T-cell (primary cell): Measurements from ENCODE around the gene DNAAF8. TPM values are rescaled to one million over a fixed set of nuclear protein-coding genes. Genes with fewer than 3 reads are reported as not detected.

Source experiments
- ATAC-seq, 4 experiments: fragments of 200-7000 bp in 3 of 4; fragments of 150-1000 bp in 1 of 4; cut with Tn5 transposase; replicated peaks in 1 of 4; 1 replicate in 3 of 4; 2 replicates in 1 of 4; pipeline ENCODE4 v1.10.0; 2021; ENCODE audit warnings: moderate library complexity in 3 of 4, mild to moderate bottlenecking in 2 of 4, moderate number of reproducible peaks in 1 of 4
- CTCF ChIA-PET, 2 donors: fragments of 300-600 bp; sonication (Branson Sonifier 250); formaldehyde crosslinking; loops; one replicate each; lab custom pipeline; 2022; ENCODE audit warnings: antibody characterized with exemption in 2 of 2; lab: Charles Lee
- POLR2A ChIA-PET, 2 donors: fragments of 300-600 bp; sonication (Branson Sonifier 250); formaldehyde crosslinking; loops; one replicate each; lab custom pipeline; 2022; ENCODE audit warnings: antibody characterized with exemption in 2 of 2; lab: Charles Lee
- DNase-seq, 35 experiments: peaks; one replicate each; pipeline versions ENCODE4 v3.0.0 to v3.0.0-alpha.2; 2013 to 2023
- H3K27ac ChIP-seq: one replicate; pipeline ENCODE4 v1.5.1; 2013; ENCODE audit warnings: low read length
- H3K27me3 ChIP-seq, 2 experiments: replicated peaks in 1 of 2; 1 replicate in 1 of 2; 2 replicates in 1 of 2; pipeline versions ENCODE4 v1.6.1 to v1.7.0; 2013; ENCODE audit warnings: low read length in 1 of 2, mixed read lengths in 1 of 2; ENCODE audit not compliant: control insufficient read depth in 2 of 2, insufficient read depth in 2 of 2; ENCODE audit errors: extremely low read depth in 1 of 2
- H3K36me3 ChIP-seq, 2 donors: 1 replicate in 1 of 2; 2 replicates in 1 of 2; pipeline versions ENCODE4 v1.6.1 to v1.7.0; 2013; ENCODE audit warnings: low read length in 1 of 2; ENCODE audit not compliant: control insufficient read depth in 2 of 2, insufficient read depth in 1 of 2; ENCODE audit errors: extremely low read depth in 1 of 2
- H3K4me1 ChIP-seq, 2 experiments: 1 replicate in 1 of 2; 2 replicates in 1 of 2; pipeline versions ENCODE4 v1.6.1 to v1.7.0; 2013; ENCODE audit warnings: low read length in 2 of 2, mixed read lengths in 1 of 2; ENCODE audit not compliant: insufficient read depth in 2 of 2, control insufficient read depth in 1 of 2; ENCODE audit errors: extremely low read depth in 1 of 2
- H3K4me3 ChIP-seq, 2 donors: 1 replicate in 1 of 2; 2 replicates in 1 of 2; pipeline versions ENCODE4 v1.5.1 to v1.7.0; 2013; ENCODE audit warnings: mild to moderate bottlenecking in 2 of 2, low read length in 1 of 2, moderate library complexity in 1 of 2; ENCODE audit not compliant: control insufficient read depth in 1 of 2; ENCODE audit errors: extremely low read depth in 1 of 2
- H3K9me3 ChIP-seq: 2 replicates; pipeline ENCODE4 v1.7.0; 2013
- H3K27ac Mint-ChIP-seq, 2 donors: one replicate each; pipeline ENCODE4 v1.8.0; 2020 to 2021; ENCODE audit warnings: mild to moderate bottlenecking in 2 of 2, mixed read lengths in 2 of 2
- H3K27me3 Mint-ChIP-seq, 2 donors: one replicate each; pipeline ENCODE4 v1.8.0; 2021 to 2022; ENCODE audit warnings: mixed read lengths in 2 of 2
- H3K36me3 Mint-ChIP-seq: one replicate; pipeline ENCODE4 v1.8.0; 2021; ENCODE audit warnings: mixed read lengths
- H3K4me1 Mint-ChIP-seq, 3 donors: one replicate each; pipeline ENCODE4 v1.8.0; 2020 to 2022; ENCODE audit warnings: mixed read lengths in 3 of 3, mild to moderate bottlenecking in 1 of 3
- H3K4me3 Mint-ChIP-seq, 3 donors: one replicate each; pipeline ENCODE4 v1.8.0; 2020 to 2022; ENCODE audit warnings: mild to moderate bottlenecking in 3 of 3, mixed read lengths in 3 of 3, moderate library complexity in 3 of 3
- H3K9me3 Mint-ChIP-seq, 3 donors: one replicate each; pipeline ENCODE4 v1.8.0; 2020 to 2022; ENCODE audit warnings: mixed read lengths in 3 of 3
- WGBS: methylation state at CpG from one replicate; pipeline ENCODE4 v1.1.5; 2013; ENCODE audit warnings: missing lambda C conversion rate; ENCODE audit not compliant: insufficient coverage; 5-methylcytosine and 5-hydroxymethylcytosine counted together
- total RNA-seq, 35 experiments: library from RNA in 6 of 35; stranded (reverse) in 6 of 35; fragments of 120-200 nt in 1 of 35; gene quantifications; one replicate each; pipeline versions ENCODE4 v1.2.1 to v1.2.4 and lab custom pipeline; 2013 to 2026

DNAAF8 gene
- total RNA-seq, 5 donors from 2014 or later (not counting 1 experiment from before 2014, with no cell fraction given) = 0.13 to 0.70 (median 0.34) TPM; not detected in 1

- 83% methylated on average over 2 of the region's 13 CpGs for WGBS
- Mint-ChIP-seq H3K27ac (no peak overlapping the region), H3K36me3 (no peaks in the 10 kb centered on the region), H3K9me3 (no peaks in the 10 kb centered on the region), H3K27me3 (no peaks in the 10 kb centered on the region), H3K4me3 (no peak overlapping the region), H3K4me1 (no peaks in the 10 kb centered on the region)
- H3K4me3 ChIP-seq = no peak overlapping the region
- no peaks in the 10 kb centered on the region for H3K9me3 ChIP-seq
- no peak for ATAC-seq
- peaks cover 0 to 6% of the 10 kb centered on the region in 2 experiments for H3K27me3 ChIP-seq
- H3K4me1 ChIP-seq = no peaks in the 10 kb centered on the region
- H3K27ac ChIP-seq = no peak overlapping the region
- ChIA-PET POLR2A (no interaction called here), CTCF (no interaction called here)
- no peak for DNase-seq
- no peaks in the 10 kb centered on the region for H3K36me3 ChIP-seq
Measured at GRCh38 chr16:4792951-4793513, 58.7 kb downstream of the DNAAF8 start.

- Histone ChIP-seq H3K27me3 (peaks cover 0 to under 1% of the 10 kb centered on the region in 2 experiments), H3K4me3 (no peak within 1 kb of the TSS), H3K27ac (no peak within 1 kb of the TSS), H3K4me1 (peaks cover 0 to under 1% of the 10 kb centered on the region in 2 experiments), H3K9me3 (no peaks in the 10 kb centered on the region), H3K36me3 (peaks cover 0 to 3% of the 10 kb centered on the region in 2 donors)
- no peak for DNase-seq
- H3K4me3 Mint-ChIP-seq = no peak within 1 kb of the TSS
- CTCF ChIA-PET = no interaction called here
- H3K9me3 Mint-ChIP-seq = no peaks in the 10 kb centered on the region
- H3K4me1 Mint-ChIP-seq = peaks cover under 1% of the 10 kb centered on the region in 3 donors
- H3K27ac Mint-ChIP-seq = no peak within 1 kb of the TSS
- no peaks in the 10 kb centered on the region for H3K36me3 Mint-ChIP-seq
- no peak for ATAC-seq
- 88% methylated on average over 13 of the region's 14 CpGs for WGBS
- POLR2A ChIA-PET = interaction anchor here in 1 of 2 donors (0.5 kb wide), 1 partner anchor 47 kb away, joined by 3 read pairs; no protein-coding TSS in a partner anchor
- H3K27me3 Mint-ChIP-seq = no peaks in the 10 kb centered on the region
Measured at GRCh38 chr16:4795181-4795827, 61.0 kb downstream of the DNAAF8 start, which contains the start of gene SMIM22. Gene SMIM22 (plus strand): TSS chr16:4795369. CDS start chr16:4795735, 366 bp downstream.

- Mint-ChIP-seq H3K4me1 (peaks cover 7% of the 10 kb centered on the region in 3 donors), H3K27ac (no peak overlapping the region), H3K27me3 (no peaks in the 10 kb centered on the region), H3K36me3 (no peaks in the 10 kb centered on the region), H3K4me3 (no peak overlapping the region), H3K9me3 (no peaks in the 10 kb centered on the region)
- ATAC-seq (no peak), DNase-seq (no peak)
- Histone ChIP-seq H3K27ac (no peak overlapping the region), H3K9me3 (no peaks in the 10 kb centered on the region), H3K27me3 (no peaks in the 10 kb centered on the region), H3K4me1 (peaks cover 0 to 7% of the 10 kb centered on the region in 2 experiments), H3K4me3 (no peak overlapping the region), H3K36me3 (peaks cover 0 to 3% of the 10 kb centered on the region in 2 donors)
- POLR2A ChIA-PET = interaction anchor here in 1 of 2 donors (0.5 kb wide), 1 partner anchor 46 kb away, joined by 3 read pairs; no protein-coding TSS in a partner anchor
- CTCF ChIA-PET = no interaction called here
- WGBS = 90% methylated on average over 25 of the region's 30 CpGs
Measured at GRCh38 chr16:4795828-4796572, 61.7 kb downstream of the DNAAF8 start.

GRCh38 chr16:4796982-4797804 is 62.9 kb downstream of the DNAAF8 start:
- WGBS = 94% methylated on average over 11 of the region's 21 CpGs
- H3K36me3 ChIP-seq = peaks cover 0 to 3% of the 10 kb centered on the region in 2 donors

GRCh38 chr16:4797805-4798252 is 63.5 kb downstream of the DNAAF8 start:
- H3K36me3 ChIP-seq = peaks cover 0 to 3% of the 10 kb centered on the region in 2 donors
- peaks cover 2 to 18% of the 10 kb centered on the region in 2 experiments for H3K4me1 ChIP-seq
- H3K27me3 ChIP-seq = no peaks in the 10 kb centered on the region
- POLR2A ChIA-PET = no interaction called here
- ATAC-seq (no peak), DNase-seq (no peak)
- no peaks in the 10 kb centered on the region for H3K36me3 Mint-ChIP-seq
- H3K4me3 ChIP-seq = no peak overlapping the region
- 91% methylated on average over 15 of the region's 22 CpGs for whole genome bisulfite sequencing
- no peaks in the 10 kb centered on the region for H3K9me3 Mint-ChIP-seq
- CTCF ChIA-PET = no interaction called here
- H3K27ac Mint-ChIP-seq = no peak overlapping the region
- no peaks in the 10 kb centered on the region for H3K27me3 Mint-ChIP-seq
- no peaks in the 10 kb centered on the region for H3K9me3 ChIP-seq
- peaks cover 7 to 12% (median 11%) of the 10 kb centered on the region in 3 donors for H3K4me1 Mint-ChIP-seq
- no peak overlapping the region for H3K4me3 Mint-ChIP-seq
- no peak overlapping the region for H3K27ac ChIP-seq

More at GRCh38 chr16:4796982-4797804, 62.9 kb downstream of the DNAAF8 start:
- DNase-seq = no peak
- Mint-ChIP-seq H3K27ac (no peak overlapping the region), H3K4me3 (no peak overlapping the region), H3K36me3 (no peaks in the 10 kb centered on the region), H3K27me3 (no peaks in the 10 kb centered on the region), H3K9me3 (no peaks in the 10 kb centered on the region), H3K4me1 (peaks cover 7 to 12% (median 11%) of the 10 kb centered on the region in 3 donors)
- ATAC-seq = no peak
- POLR2A ChIA-PET = no interaction called here
- CTCF ChIA-PET = no interaction called here
- H3K27ac ChIP-seq = no peak overlapping the region
- no peaks in the 10 kb centered on the region for H3K9me3 ChIP-seq
- H3K27me3 ChIP-seq = no peaks in the 10 kb centered on the region
- H3K4me1 ChIP-seq = peaks cover 2 to 18% of the 10 kb centered on the region in 2 experiments
- H3K4me3 ChIP-seq = no peak overlapping the region
